Pancreas (tissue), 10 donors: ENCODE data around the gene SP6. TPM values are rescaled to one million over a fixed set of nuclear protein-coding genes. Genes with fewer than 3 reads are reported as not detected.

Source experiments
- ATAC-seq, 4 donors: fragments of 200-7000 bp; cut with Tn5 transposase; one replicate each; pipeline versions ENCODE4 v1.8.0 to v1.9.1; 2020; ENCODE audit warnings: mild to moderate bottlenecking in 4 of 4, moderate library complexity in 4 of 4
- DNase-seq, 6 donors: peaks; one replicate each; pipeline ENCODE4 v3.0.0-alpha.2; 2020
- FAIRE-seq: peaks from 2 replicates; lab custom pipeline; 2012; peaks lifted over from hg19 to GRCh38; lab: Jason Lieb, UNC
- H3K27ac ChIP-seq, 4 donors: fragments of 200-600 bp; sonication (generic); 1 replicate in 3 of 4; 2 replicates in 1 of 4; pipeline versions ENCODE4 v1.5.0 to v1.8.0; 2020
- H3K27me3 ChIP-seq, 4 donors: fragments of 200-600 bp; one replicate each; pipeline ENCODE4 v1.8.0; 2021
- H3K36me3 ChIP-seq, 3 donors: fragments of 200-600 bp; sonication (generic) in 1 of 3; one replicate each; pipeline versions ENCODE4 v1.5.0 to v1.8.0; 2020 to 2021
- H3K4me1 ChIP-seq, 3 donors: fragments of 200-600 bp; one replicate each; pipeline ENCODE4 v1.8.0; 2021
- H3K4me3 ChIP-seq, 4 donors: fragments of 200-600 bp; sonication (generic) in 2 of 4; one replicate each; pipeline versions ENCODE4 v1.5.0 to v1.8.0; 2020 to 2021
- H3K9me3 ChIP-seq, 4 donors: fragments of 200-600 bp; one replicate each; pipeline ENCODE4 v1.8.0; 2021
- WGBS, 2 donors: extraction: QIAGEN DNeasy Blood & Tissue Kit; methylation state at CpG; one replicate each; pipeline ENCODE4 v1.1.7; 2013; 5-methylcytosine and 5-hydroxymethylcytosine counted together
- intact Hi-C, 3 donors: fragments of 100-400 bp; cut with DNase I; formaldehyde crosslinking; loops; one replicate each; pipeline versions ENCODE4 v1.11.1 to v1.14.2; 2022
- polyA plus RNA-seq, 2 donors: library from polyadenylated mRNA; stranded (reverse); fragments of 200-250 nt; gene quantifications; one replicate each; pipeline ENCODE4 v1.2.3, GENCODE V29; 2013
- total RNA-seq, 6 donors: library from RNA; stranded (reverse); fragmentation: NEBNext Ultra II Directional in 4 of 6; extraction: Animal tissue kit (Norgen Biotek cat#: 25700) in 4 of 6; gene quantifications; one replicate each; pipeline versions ENCODE4 v1.2.1 to v1.2.4, GENCODE V29; 2021 to 2023
- TF ChIP-seq, protein P1 (sequence below), 4 donors: fragments of 200-600 bp; sonication (generic) in 3 of 4; IDR thresholded peaks; one replicate each; pipeline versions ENCODE4 v1.5.0 to v1.8.0; 2021; ENCODE audit warnings: antibody characterized with exemption in 4 of 4
- donor health status: healthy with polysubstance abuse.
- donor health status: DM: no; HTN: no; CAD: no; lungs with moderate emphysema.
- donor health status: DM: no; HTN: no; CAD: no.
- donor health status: control.
- donor health status: control.
- donor health status: Bipolar disorder and iron deficiency.
- donor health status: DM: yes; HTN: yes; CAD: no.
- donor health status: DM: no; HTN: no; CAD: no.
- donor health status: DM: no; HTN: no; CAD: no.
- donor health status: DM: yes; HTN: yes; CAD: no.

SP6 gene
- total and polyA plus RNA-seq, 8 donors: 0.12 to 0.56 (median 0.22) TPM

DNA sequence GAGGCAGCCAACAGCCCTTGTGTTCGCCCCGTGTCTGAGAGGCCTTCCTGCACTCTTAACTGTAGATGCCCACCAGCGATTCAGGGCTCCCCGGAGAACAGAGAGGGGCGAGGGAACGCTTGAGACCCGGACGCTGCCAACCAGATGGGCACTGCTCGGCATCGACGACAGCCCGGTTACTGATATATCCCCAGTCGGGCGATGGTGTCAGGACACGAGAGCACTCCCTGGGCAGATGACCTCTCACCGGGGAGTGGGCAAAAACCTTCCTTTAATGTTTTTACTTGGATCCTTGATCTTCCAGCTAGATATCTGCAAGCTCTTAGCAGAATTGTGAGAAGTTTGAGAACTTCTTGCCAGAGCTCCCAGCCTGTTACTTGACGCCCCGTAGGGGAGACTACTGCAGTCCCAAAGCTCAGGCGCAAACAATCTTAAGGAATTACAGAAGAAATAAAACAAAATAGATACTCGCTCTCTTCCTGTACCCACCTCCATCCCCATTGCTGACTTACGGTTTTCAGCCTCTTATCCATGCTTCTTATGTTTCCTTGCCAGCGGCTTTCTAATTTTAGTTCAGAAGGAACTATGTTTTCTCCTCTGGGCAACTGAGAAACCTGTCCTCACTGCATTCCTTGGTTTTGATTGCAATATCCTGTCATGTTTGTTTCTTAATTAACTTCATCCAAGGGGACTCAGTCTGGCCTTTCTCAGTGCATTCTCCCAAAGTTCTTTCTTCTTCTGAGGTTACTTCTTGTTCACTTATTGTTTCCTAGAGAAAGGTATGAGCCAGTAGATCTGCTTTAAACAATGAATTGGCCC is 45.9 kb upstream of the SP6 start:
- 2% methylated on average over 22 of the region's 22 CpGs for WGBS, 2 donors
- intact Hi-C loops: no loop called here
- no peak for DNase-seq
- TF ChIP-seq, protein P1, sequence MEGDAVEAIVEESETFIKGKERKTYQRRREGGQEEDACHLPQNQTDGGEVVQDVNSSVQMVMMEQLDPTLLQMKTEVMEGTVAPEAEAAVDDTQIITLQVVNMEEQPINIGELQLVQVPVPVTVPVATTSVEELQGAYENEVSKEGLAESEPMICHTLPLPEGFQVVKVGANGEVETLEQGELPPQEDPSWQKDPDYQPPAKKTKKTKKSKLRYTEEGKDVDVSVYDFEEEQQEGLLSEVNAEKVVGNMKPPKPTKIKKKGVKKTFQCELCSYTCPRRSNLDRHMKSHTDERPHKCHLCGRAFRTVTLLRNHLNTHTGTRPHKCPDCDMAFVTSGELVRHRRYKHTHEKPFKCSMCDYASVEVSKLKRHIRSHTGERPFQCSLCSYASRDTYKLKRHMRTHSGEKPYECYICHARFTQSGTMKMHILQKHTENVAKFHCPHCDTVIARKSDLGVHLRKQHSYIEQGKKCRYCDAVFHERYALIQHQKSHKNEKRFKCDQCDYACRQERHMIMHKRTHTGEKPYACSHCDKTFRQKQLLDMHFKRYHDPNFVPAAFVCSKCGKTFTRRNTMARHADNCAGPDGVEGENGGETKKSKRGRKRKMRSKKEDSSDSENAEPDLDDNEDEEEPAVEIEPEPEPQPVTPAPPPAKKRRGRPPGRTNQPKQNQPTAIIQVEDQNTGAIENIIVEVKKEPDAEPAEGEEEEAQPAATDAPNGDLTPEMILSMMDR (IDR thresholded peaks at IDR 0.05): no peak
- no peak for ATAC-seq
- Histone ChIP-seq H3K9me3 (no peaks in the 10 kb centered on the region), H3K27ac (peak overlapping the region; percentile 96 to 99 (median 98)), H3K36me3 (no peaks in the 10 kb centered on the region), H3K27me3 (no peaks in the 10 kb centered on the region), H3K4me1 (peaks cover 0 to 15% (median 0%) of the 10 kb centered on the region in 3 donors), H3K4me3 (peak overlapping the region; percentile 39 to 89 (median 78))
- FAIRE-seq: no peak

DNA sequence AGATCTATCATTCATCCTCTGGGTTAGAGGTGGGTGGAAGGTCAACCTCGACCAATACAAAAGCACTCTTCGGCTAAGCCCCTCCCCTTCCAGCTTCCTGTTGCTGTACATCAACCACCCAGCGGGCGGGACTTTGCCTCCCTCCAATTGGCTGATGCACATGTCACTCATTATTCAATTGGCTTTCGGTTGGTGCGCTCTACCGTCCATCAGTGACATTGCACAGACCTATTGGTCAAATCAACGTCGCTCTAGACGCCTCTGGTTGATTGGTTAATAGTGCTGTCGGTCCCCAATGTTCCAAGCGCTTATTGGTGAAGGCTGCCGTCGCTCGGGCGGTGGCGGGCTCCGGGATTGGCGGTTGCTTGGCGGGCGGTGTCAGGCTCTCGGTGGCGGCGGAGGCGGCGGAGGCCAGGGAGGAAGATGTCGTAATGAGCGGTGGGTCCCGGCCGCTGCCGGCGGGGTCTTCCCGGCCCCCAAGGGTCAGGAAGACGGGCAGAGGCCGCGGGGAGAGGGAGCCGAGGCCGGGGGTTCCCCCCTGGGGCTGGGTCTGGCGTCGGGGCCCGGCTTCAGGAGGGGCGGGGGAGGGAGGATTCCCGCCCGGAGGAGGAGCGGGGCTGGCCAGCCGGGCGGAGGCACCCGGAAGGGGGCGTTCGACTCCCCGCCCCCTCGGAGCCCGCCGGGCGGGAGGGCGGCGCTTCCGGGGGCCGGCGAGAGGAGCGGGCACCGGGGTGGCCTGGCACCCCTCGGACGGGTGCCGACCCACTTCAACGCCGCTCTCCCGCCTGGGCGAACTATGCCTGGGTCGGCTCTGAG is 45.1 kb upstream of the SP6 start, which contains the start of gene SP2:
Gene SP2, plus strand, starts transcription at position 381 of the 816 bp plus-strand sequence. Its CDS starts 51 bp downstream, at position 432.
- Histone ChIP-seq H3K4me3 (peak within 1 kb of the TSS; percentile 39 to 89 (median 78)), H3K27ac (peak within 1 kb of the TSS; percentile 96 to 99 (median 98)), H3K9me3 (no peaks in the 10 kb centered on the region), H3K4me1 (peaks cover 0 to 15% (median 0%) of the 10 kb centered on the region in 3 donors), H3K27me3 (no peaks in the 10 kb centered on the region), H3K36me3 (no peaks in the 10 kb centered on the region)
- WGBS, 2 donors: 0 to 1% methylated on average over 64 to 70 of the region's 70 CpGs
- intact Hi-C loops: no loop called here
- ATAC-seq: peak; percentile 90 to 95 (median 92)
- TF ChIP-seq, protein P1 (IDR thresholded peaks at IDR 0.05): no peak
- peak; percentile 97 to 100 (median 100) for DNase-seq
- FAIRE-seq: peak; percentile 90

DNA sequence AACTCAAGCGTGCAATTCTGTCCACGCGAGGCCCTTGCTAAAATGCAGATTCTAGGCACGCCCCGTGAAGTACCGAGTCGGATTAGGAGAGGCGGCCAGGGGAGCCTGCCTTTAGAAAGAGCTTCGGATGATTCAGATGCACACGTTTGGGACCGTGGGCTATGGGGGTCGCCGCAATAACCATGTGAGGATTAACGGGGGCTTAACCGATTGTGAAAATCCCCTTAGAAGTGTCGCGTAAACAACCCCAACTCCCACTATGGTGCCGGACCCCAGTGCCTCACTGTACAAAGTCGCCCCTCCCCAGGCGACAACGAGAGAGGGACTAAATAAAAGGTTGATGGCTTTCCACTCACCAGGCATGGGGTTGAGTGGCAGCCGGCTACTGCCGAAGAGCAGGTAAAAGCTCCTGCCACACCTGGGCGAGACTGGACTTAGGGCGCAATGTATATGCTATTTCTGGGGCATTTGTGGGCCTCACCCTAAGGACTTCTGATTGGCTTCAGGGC is 44.4 kb upstream of the SP6 start:
- peaks cover 0 to 15% (median 0%) of the 10 kb centered on the region in 3 donors for H3K4me1 ChIP-seq
- WGBS, 2 donors: 0% methylated on average over 25 of the region's 25 CpGs
- TF ChIP-seq, protein P1 (IDR thresholded peaks at IDR 0.05): no peak
- H3K27me3 ChIP-seq: no peaks in the 10 kb centered on the region
- no peaks in the 10 kb centered on the region for H3K36me3 ChIP-seq
- DNase-seq: peak in 2 of 6 donors; percentile 33 to 39
- no peak for ATAC-seq
- H3K9me3 ChIP-seq: no peaks in the 10 kb centered on the region
- peak overlapping the region; percentile 66 to 85 (median 78) for H3K27ac ChIP-seq
- H3K4me3 ChIP-seq: peak overlapping the region; percentile 36 to 76 (median 62)
- no peak for FAIRE-seq
- intact Hi-C loops: no loop called here

DNA sequence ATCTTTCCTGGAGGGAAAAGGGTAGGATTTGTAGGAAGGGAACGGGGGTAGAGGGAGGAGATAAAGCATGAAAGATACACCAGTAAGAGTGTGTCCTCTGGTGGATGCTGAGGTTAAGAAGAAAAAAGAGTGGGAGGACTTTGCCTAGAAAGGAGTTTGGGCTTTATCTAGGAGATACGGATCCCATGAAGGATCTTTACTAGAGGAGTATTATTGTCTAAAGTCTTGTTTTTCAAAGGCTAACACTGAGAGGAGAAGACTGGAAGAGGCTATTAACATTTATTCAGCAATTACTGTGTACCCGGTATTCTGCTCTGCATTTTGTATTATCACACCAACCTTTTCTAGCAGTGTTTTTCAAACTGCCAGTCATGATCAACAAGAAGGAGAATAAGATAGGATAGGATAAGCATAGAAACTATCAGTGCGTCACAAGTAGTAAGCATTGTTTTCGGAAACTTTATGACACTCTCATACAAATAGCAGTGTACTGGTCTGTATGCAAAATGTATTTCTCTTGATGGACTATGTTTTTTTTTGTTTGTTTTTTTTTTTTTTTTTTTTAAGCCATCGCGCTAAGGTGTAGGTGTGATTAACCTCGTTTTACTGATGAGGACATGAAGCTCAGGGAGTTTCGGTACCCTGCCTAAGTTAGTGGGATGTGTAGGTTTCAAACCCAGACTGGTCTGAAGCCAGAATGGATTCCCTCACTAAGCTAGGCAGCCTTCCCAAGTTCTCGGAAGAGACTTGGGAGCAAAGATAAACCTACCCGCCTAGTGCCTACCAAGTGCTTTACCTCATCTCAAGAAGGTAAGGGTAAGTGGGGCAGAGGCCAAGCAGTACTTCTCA is 43.8 kb upstream of the SP6 start:
- no peaks in the 10 kb centered on the region for H3K27me3 ChIP-seq
- peak overlapping the region; percentile 66 to 85 (median 78) for H3K27ac ChIP-seq
- FAIRE-seq (no peak), ATAC-seq (no peak), DNase-seq (no peak)
- H3K4me1 ChIP-seq: peaks cover 0 to 15% (median 0%) of the 10 kb centered on the region in 3 donors
- no peaks in the 10 kb centered on the region for H3K36me3 ChIP-seq
- peak overlapping the region; percentile 36 to 76 (median 62) for H3K4me3 ChIP-seq
- WGBS, 2 donors: 18 to 26% methylated on average over 11 of the region's 11 CpGs
- intact Hi-C loops: loop anchor here in 1 of 3 donors (5.0 kb wide), 1 partner anchor 52 kb away; the partner anchor contains the start of gene SCRN2
- H3K9me3 ChIP-seq: no peaks in the 10 kb centered on the region
- TF ChIP-seq, protein P1 (IDR thresholded peaks at IDR 0.05): no peak
